Measurements from ENCODE around the gene CHD6.

GRCh38 chr20:41508335-41508734 lies 109.8 kb downstream of the CHD6 start:
- no peak for TF ChIP-seq CTCF (conservative IDR thresholded peaks at IDR 0.05)
- no peak for TF ChIP-seq ZFX (IDR thresholded peaks at IDR 0.05)

Measured in C4-2B (cell line).